GM19035 (cell line): ENCODE measurements around the gene NLRC5.
"Not testable (repeated sequence)": the region's sequence is repeated elsewhere in the genome, so short reads cannot be mapped to it uniquely, and the experiment has no call there.

Source experiments
- ATAC-seq: cut with Tn5 transposase; IDR thresholded peaks from one replicate; pipeline ENCODE4 v1.9.1; 2021; ENCODE audit not compliant: unreplicated experiment

Gene NLRC5

GRCh38 chr16:56982695-56983094, 6.7 kb upstream of the NLRC5 start:
- ATAC-seq = no peak

DNA sequence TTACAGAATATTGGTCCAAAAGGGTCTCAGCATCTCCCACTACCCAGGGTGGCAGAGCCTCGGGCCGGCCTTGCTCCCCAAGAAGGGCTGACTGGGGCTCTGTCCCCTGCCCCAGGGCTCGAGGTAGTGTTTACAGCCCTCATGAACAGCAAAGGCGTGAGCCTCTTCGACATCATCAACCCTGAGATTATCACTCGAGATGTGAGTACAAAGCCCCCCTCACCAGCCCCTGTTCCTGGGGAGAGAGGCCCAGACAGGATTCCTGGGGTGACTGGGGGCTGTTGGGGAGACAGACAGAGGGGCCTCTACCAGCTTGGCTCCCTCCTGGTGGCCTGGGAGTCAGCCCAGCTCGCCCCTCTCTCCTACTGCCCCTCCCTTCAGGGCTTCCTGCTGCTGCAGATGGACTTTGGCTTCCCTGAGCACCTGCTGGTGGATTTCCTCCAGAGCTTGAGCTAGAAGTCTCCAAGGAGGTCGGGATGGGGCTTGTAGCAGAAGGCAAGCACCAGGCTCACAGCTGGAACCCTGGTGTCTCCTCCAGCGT, 6.1 kb upstream of the NLRC5 start:
- ATAC-seq = no peak

DNA sequence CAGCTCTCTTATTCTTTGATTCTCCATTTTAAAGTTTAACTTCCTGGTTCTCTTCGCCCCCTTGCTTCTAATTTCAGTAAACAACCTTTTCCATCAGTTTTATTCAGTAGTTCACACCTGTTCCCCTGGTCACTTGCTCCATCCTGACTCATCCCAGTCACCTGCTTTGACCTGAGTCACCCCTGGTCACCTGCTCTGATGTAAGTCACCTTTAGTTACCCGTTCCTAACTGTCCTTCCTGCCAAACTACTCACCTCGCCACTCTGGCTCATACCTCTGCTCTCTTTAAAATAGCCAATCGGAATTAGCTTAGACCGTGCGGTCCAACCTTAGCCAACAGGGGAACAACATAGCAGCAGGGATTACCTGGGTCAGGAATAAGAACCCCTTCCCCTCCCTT, 4.7 kb upstream of the NLRC5 start:
- ATAC-seq = no peak

DNA sequence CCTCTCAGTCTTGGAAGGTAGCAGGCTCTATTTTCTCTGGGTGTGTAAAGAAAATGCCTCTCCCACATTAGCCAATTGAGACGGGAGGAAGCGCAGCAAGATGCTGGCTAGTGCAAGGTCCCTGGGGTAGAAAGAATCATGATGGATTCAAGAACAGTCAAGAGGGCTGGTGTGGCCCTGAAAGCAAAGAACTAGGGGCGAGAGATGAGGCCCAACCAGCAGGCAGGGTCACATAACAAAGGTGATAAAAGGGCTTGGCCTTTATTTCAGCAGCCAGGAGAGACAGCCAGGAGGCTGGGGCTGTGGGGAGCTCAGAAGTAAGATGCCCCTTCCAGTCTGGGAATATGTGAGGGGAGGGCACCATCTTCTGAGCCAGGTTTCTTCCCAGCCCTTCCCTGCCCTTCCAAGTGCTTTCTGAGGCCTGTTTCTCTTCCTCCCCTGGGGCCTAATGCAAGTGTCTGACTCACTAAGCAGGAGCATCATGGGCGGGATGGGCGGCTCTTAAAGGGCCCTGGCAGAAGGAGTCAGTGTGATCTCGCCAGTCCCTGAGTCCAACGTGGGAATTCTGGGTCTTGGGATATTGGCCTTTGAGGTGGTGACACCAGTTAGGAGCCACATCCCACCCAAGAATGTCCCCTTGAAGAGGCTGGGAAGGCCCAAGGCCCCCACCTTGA, 3.9 kb upstream of the NLRC5 start:
- ATAC-seq = no peak

DNA sequence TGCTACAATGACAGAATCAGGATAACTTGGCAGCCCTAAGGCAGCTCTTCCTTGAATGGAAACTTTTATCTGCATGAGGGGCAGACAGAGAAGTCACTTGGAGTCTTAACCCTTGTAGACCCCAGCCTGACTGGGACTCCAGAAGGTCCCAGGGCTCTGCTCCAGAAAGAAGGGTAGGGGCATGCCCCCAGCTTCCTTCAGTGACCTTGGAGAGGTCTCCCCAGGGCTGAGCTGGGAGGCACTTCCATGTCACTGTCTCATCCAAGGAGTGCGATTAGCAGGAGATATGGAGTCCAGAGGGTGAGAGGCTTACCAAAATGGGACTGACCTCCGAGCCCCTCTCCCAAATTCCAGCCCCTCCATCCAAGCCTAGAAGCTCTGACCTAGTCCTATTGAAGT, 3.4 kb upstream of the NLRC5 start:
- no peak for ATAC-seq

DNA sequence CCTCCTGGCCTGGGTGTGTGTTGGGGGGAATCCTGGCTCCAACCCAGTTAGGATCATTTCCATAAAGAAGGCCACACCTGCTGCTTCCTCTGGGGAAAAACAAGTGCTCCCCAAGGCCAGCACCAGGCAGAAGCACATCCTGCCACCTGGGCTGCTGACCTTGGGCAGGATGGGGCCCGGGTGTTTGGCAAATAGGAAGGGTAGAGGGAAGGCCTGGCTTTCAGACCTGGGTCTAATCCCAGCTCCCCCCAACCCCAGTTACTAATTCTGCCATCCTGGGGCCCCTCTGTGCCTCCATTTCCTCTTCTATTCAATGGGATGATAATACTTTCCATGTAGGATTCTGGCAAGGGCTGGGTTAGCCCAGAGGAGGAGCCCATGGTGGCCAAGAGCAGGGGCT, 3.0 kb upstream of the NLRC5 start:
- ATAC-seq = no peak

GRCh38 chr16:56986908-56987307, 2.4 kb upstream of the NLRC5 start:
- ATAC-seq = not testable (repeated sequence)

GRCh38 chr16:56987692-56988091, 1.7 kb upstream of the NLRC5 start:
- no peak for ATAC-seq

DNA sequence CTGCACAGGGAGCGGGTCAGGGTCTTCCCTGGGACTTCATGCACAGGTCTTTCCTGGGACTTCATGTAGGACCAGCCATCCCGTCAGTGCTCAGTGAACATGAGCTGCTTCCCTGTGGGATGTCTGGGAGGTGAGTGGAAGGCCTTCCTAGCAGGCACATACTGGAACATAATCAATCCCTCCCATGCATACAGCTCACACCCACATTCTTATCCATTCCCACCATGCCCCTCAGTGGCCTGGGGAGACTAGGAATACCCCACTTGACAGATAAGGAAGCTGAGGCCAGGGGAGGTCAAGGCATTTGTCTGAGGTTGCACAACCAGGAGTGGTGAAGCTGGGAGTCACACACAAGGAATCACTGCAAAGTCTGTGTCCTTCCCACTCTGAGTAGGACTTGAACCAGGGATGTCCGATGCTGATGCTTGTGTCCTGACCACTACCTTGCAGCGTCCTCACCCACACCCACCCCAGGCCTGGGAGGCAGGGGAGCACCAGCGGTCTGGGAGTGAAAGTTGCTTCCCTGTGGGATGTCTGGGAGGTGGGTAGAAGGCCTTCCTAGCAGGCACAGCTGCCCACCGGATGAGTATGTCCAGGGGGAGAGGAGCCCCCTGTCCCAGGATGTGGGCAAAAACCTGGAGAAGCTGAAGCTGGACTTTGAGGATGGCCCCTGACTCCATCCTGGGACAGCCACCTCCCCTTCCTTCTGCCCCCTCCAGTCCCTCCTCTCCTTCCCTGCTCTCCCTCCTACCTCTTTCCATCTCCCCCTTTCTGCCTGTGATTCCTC, 1.0 kb upstream of the NLRC5 start:
- ATAC-seq = no peak

DNA sequence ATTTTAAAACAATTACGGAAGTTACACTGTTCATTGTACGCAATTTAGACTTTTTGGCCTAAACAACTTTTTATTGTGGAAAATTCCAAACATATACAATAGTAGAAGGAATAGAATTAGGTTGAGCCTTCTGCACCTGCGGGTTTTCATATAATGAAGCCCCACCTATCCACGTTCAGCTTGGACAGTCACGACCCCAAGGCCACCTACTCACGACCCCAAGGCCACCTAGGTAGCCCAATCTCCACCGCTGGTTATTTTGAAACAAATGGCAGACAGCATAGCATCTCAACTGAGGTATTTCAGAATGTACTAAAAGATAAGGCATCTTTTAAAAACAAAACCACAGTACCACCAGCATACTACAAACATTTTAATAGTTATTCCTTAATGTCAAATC, 631 bp downstream of the NLRC5 start:
- ATAC-seq = no peak

GRCh38 chr16:56990407-56991286, 1.3 kb downstream of the NLRC5 start:
- no peak for ATAC-seq

DNA sequence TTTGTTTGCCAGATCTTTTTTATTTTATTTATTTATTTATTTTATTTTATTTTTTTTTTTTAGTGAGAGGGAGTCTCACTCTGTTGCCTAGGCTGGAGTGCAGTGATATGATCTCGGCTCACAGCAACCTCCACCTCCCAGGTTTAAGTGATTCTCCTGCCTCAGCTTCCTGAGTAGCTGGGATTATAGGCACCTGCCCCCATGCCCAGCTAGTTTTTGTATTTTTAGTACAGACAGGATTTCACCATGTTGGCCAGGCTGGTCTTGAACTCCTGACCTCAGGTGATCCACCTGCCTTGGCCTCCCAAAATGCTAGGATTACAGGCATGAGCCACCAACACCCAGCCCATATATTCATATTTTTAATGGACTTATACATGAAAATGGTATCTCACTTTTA, 3.1 kb downstream of the NLRC5 start:
- ATAC-seq = not testable (repeated sequence)

DNA sequence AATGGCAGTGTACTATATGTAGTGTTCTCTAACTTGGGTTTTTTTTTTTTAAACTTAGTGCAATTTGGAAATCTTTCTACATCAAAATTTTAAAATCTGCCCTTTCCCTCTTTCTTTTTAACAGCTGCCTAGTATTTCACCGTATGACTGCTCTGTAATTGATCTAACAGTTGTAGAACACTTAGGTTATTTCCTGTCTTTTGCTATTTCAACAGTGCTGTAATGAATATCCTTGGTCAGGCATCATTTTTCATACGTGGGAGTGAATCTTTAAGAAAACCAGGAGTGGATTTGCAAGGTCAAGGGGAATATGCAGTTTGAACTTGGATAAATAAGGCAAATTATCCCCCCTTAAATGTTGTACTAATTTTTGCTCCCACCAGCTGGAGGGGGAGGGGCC, 3.8 kb downstream of the NLRC5 start:
- ATAC-seq = no peak

- ATAC-seq = no peak
Observed at GRCh38 chr16:56994311-56994710, 5.0 kb downstream of the NLRC5 start.

DNA sequence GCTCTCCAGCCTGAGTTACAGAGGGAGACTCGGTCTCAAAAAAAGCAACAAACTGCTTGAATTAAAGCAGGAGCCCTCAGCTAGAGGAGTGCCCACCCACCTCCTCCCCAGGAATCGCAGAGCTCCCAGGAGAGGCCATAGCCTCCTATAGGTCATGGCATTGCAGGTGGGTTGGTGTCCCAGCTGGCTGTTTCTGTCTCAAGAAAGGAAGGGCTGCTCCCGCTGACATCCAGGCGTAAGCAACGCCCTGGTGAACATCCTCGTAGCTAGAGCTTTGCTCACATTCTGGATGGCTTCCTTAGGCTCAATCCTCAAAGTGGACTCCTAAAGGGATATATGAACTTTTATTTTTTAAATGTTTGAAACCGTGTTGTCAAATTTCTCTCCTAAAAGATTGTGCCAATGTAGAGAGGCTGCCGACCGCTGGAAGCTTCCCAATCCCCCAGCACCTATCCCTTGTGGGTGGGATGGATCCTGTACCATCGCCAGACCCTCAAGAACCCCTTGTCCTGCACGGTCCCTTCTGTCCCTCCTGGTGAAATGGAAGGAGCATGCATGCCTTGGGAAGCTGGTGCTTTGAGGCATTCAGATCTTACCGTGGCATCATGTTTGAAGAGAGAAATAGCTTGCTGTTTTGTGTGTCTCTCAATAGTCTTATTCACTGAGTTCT, 5.9 kb downstream of the NLRC5 start:
- no peak for ATAC-seq

DNA sequence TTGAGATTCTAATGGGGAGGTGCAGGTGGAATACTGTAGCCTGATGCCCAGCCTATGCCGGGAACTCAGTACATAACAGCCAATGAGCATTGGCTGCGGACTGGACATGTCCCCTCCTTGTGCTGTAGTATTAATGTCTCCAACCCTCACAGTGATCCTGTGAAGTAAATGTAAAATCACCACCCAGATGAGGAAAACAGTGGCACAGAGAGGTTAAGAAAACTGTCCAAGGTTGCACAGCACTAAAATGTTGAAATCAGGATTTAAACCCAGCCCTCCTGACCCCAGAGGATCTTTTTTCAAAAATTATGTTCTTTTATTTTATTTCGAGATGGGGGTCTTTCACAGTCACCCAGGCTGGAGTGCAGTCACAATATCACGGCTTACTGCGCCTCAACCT, 7.9 kb downstream of the NLRC5 start:
- no peak for ATAC-seq

GRCh38 chr16:56997931-56998330, 8.6 kb downstream of the NLRC5 start:
- ATAC-seq = no peak

DNA sequence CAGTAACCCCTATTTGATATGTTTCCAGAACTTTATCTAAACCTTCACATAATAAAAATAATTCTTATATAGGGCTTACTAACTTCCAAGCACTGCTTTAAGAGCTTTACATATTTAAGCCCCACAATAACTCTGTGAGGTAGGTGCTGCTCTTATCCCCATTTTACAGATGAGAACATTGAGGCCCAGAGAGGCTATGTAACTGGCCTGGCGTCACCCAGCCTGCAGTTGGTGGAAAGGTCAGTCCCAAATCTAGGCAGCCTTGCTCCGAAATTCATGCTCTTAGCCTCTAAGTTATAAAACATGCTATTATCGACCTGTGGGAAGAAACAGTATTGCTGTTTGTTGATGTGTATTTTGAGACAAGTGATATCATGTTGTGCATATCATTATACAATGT, 9.0 kb downstream of the NLRC5 start:
- no peak for ATAC-seq

DNA sequence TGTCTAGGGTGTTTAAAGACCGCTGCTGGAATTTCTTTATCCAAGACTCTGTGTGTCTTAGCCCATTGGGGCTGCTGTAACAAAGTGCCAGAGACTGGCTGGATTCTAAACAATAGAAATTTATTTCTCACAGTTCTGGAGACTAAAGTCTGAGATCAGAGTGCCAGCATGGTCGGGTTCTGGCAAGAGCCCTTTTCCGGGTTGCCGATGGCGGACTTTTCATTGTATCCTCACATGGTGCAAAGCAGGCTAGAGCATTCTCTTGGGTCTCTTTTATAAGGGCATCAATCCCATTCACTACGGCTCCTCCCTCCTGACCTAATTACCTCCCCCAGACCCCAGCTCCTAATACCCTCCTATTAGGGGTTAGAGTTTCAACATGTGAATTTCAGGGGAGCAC, 9.5 kb downstream of the NLRC5 start:
- ATAC-seq = no peak

DNA sequence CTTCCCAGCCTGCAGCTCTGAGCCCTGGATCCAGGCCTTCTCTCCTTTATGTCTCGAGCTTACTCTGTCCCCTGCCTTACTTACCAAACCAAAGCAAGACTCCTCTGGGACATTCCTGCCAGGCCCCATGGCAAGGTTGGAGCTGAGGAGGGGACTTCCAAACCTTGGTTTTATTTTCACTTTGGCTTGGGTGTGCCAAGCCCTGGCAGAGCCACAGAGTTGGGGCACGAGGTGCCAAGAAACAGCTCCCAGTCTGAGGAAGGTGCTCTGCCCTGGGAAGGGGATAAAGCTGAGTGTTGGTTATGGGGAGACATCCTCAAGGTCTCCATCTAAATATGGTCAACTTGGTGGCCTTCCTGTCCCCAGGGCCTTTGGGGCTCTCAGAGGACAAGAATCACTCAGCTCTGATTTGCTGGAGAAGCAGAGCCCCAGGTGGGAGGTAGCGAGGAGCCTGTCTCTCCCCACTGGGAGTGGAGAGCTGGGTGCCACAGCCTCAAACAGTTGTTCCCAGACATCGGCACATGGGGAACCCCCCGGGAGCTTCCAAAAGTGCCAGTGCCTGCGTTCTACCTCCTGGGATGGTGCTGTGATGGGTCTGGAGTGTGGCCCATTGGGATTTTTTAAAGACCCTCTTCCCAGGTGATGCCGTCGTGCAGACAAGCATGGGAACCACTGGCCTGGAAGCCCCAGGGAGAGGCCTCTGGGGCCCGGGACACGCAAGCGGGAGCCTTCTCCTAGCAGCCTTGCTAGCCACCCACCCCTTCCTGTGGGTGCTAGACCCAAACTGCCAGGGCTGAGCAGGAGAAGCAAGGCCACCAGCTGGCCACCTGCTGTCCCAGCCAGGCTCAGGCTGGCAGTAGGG, 10.3 kb downstream of the NLRC5 start:
- no peak for ATAC-seq
